Left cardiac atrium (tissue), 4 donors: ENCODE results near the gene HAUS1. TPM values are rescaled to one million over a fixed set of nuclear protein-coding genes. Genes with fewer than 3 reads are reported as not detected.
"Not testable (repeated sequence)": the region's sequence is repeated elsewhere in the genome, so short reads cannot be mapped to it uniquely, and the experiment has no call there.

Source experiments
- ATAC-seq, 2 donors: fragments of 200-7000 bp; cut with Tn5 transposase; one replicate each; pipeline ENCODE4 v1.9.1; 2020; ENCODE audit warnings: mild to moderate bottlenecking in 2 of 2, moderate library complexity in 2 of 2
- DNase-seq: peaks from one replicate; pipeline ENCODE4 v3.0.0-alpha.2; 2020
- intact Hi-C, 2 donors: fragments of 100-400 bp; cut with DNase I; formaldehyde crosslinking; loops; one replicate each; pipeline versions ENCODE4 v1.14.1 to v1.15.1; 2022 to 2023
- total RNA-seq, 2 donors: library from RNA; stranded (reverse); fragmentation: NEBNext Ultra II Directional; extraction: Animal tissue kit (Norgen Biotek cat#: 25700); gene quantifications; one replicate each; pipeline ENCODE4 v1.2.1, GENCODE V29; 2021
- donor health status: DM: no; HTN: yes; CAD: no.
- donor health status: DM: no; HTN: yes; CAD: no; lungs with severe emphysema.
- donor health status: DM: yes; HTN: yes; CAD: no.
- donor health status: Dilated cardiomyopathy.

HAUS1 gene
- total RNA-seq, 2 donors from 2014 or later: 7.6 to 8.5 TPM

DNA sequence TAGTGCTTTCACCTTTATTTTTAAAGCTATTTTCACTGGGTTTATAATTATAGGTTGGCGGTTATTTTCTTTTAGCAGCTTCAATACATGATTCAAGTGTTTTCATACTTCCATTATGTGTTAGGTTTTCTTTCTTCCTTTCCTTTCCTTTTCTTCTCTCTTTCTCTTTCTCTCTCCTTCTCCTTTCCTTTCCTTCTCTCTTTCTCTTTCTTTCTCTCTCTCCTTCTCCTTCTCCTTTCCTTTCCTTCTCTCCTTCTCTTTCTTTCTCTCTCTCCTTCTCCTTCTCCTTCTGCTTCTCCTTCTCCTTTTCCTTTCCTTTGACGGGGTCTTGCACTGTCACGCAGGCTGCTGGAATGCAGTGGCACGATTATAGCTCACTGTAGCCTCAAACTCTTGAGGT is 36.0 kb downstream of the HAUS1 start:
- no peak for DNase-seq
- intact Hi-C loops: loop anchor here in 1 of 2 donors (10.0 kb wide), 1 partner anchor 345 kb away; no protein-coding TSS in a partner anchor
- ATAC-seq: no peak

DNA sequence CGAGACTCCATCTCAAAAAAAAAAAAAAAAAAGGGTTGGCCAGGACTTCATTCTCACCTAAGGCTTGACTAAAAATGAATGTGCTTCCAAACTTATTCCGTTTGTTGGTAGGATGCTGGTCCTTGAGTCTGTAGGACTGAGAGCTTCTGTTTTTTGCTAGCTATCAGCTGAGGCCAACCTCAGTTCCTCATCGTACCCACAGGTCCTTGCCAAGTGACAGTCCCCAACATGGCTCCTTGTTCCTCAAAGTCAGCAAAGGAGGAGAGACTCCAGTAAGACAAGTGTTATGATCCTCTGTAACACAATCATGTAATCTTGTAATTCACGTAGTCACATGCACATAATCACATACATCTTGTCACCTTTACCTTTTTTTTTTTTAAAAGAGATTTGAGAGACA is 37.0 kb downstream of the HAUS1 start:
- ATAC-seq: no peak
- intact Hi-C loops: loop anchor here in 1 of 2 donors (10.0 kb wide), 1 partner anchor 344 kb away; no protein-coding TSS in a partner anchor
- no peak for DNase-seq

DNA sequence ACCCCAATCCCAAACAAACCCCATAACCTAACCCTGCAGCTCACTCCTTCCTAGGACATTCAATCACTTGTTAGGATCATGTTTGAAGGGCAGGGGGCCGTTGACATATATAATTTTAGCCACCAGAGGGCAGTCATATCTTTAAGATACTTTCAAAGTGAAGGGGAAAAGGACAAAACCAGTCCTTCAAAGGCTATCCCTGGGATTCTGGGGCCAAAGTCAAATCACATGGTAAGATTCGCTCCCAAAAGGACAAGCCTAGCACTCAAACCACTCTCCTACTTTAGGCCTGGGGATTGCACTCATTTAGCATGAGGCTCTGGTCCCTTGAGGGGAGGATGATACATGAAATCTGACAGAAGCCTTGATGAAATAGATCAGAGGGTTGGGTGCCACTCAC is 44.6 kb downstream of the HAUS1 start:
- ATAC-seq (peak; percentile 13 to 50), DNase-seq (no peak)
- intact Hi-C loops: loop anchor here (2.0 to 10.0 kb wide), 3 partner anchors 336 to 510 kb away; partner anchors contain the start of gene LOXHD1 (in 1 of the 2)

DNA sequence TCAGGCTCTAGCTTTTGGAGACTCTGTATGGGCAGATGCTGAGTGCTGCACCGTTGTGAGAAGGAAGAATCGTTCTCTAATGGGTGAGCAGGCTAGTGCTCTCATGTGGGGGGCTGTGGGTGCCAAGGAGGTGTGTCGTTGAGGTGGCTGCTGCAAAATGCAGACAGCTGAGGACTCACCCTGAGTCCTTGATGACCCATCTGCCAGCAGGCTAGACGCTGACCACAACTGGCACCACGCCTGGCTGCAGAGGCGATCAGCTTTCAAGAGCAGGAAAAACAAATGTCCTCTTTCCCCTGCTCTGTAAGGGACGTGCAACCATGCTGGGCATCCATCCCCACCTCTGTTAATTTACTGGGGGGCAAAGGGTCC is 48.2 kb downstream of the HAUS1 start:
- peak; percentile 32 to 87 for ATAC-seq
- peak; percentile 56 for DNase-seq
- intact Hi-C loops: no loop called here

DNA sequence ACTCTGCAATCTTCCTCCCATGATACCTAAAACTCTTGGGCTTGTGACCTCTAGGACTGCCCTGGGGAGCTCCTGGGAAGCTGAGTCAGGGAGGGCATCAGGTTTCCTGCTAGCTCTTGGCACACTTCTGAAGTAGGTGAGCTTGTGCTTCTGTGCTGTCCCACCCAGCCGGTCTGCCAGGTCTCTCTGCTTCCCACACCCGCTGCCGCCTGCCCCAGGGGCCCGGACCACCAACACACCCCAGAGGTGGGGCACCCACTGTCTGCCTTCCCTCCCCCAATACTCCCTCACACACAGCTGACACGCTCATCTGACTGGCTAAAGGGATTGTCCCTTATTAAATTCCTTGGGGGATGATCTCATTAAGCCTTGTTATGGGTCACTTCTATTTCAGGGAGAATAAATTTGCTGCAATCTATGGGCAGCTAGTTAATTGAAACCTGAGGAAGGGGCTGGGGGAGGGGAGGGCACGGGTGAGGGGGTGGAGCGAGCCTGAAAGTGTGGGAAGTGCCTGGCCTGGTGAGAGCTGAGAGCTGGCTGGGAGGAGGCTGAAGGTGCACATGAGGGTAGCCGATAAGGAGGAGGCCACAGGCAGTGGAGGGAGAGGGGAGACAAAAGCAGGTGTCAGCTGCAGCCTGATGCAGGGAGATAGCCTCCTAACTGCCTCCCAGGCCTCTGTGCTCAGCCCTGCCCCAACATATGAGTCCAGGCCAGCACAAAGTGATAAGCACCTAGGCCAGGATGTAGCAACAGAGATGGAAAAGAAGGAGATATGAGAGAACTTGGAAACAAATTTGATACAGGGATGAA is 48.8 kb downstream of the HAUS1 start:
- intact Hi-C loops: no loop called here
- DNase-seq: no peak
- peak; percentile 20 to 68 for ATAC-seq

DNA sequence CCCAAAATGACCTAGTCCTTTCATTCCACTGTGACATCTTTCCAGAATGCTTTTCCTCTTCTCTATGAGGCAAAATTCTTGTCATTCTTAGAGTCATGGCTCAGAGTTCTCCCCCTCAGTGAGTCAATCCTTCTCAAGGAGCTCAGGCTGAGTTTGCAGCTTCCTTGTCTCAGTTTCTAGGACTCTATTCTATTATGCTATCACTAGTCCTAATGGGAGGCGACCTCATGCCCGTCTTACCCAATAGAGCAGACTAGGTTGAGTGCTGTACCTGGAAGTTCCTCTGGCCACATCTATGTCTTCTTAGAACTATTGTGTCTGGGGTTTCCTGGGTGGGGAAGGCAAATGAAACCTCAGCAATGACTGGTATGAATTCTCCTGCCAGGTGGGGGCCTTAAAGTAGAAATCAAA is 51.5 kb downstream of the HAUS1 start:
- ATAC-seq (peak; percentile 32 to 34), DNase-seq (no peak)
- intact Hi-C loops: no loop called here

DNA sequence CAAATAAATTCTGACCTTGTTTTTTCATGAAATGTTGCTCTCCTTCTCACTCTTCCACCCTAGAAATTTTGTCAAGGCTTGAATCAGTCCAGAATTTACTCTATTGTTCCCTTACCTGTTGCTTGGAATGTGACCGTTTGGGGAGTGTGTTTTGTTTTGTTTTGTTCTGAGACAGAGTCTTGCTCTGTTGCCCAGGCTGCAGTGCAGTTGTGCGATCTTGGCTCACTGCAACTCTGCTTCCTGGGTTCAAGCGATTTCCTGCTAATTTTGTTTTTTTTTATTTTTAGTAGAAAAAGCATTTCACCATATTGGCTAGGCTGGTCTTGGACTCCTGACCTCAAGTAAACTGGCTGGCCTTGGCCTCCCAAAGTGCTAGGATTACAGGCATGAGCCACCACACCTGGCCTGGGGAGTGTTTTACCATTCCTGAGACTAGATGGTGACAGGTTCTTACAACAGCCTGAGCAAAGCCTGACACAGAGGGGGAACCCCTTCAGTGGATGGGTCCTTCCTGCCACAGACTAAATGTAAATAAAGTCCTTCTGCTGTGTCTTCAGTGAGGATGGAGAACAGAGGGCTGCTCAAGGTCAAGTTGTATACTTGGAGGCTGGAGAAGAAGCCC is 52.0 kb downstream of the HAUS1 start:
- intact Hi-C loops: no loop called here
- no peak for ATAC-seq

DNA sequence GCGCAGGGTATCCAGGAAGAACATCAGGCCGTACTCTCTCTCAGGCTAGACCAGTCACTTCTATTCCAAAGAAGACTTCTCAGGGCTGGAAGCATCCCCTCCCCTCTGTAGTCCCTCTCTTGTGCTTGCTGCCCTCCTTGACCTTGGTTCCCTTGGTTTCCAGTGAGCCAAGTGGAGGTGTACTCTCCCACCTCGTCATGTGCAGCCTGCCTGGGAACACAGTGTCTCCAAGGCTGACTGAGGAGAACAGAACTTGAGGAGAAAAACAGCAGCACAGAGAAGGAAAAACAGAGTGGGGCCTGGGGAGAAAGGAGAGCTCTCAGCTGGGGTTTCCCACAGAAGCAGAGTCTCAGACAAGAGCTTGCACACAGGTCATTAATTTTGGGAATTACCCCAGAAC is 52.7 kb downstream of the HAUS1 start:
- DNase-seq (no peak), ATAC-seq (no peak)
- intact Hi-C loops: no loop called here

More for the DNA sequence above, 52.0 kb downstream of the HAUS1 start:
- DNase-seq: no peak

DNA sequence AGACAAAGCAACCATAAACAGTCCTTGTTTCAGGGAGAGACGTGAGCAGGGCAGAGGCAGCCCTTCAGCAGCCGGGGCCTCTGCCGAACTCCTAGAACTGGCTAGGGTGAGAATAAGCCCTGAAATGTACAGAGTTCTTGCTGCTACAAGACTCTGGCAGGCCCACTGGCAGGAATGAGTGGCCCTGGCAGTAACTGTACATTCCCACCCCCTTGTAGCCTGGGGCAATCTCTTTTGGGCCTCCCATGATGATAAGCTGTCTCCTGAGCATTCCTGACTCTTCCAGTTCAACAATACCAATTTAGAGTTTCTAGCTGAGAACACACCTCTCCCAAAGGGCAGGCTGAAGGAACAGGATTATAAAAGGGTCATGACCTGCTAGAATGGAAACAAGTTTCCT is 54.3 kb downstream of the HAUS1 start:
- intact Hi-C loops: no loop called here
- no peak for ATAC-seq
- no peak for DNase-seq

DNA sequence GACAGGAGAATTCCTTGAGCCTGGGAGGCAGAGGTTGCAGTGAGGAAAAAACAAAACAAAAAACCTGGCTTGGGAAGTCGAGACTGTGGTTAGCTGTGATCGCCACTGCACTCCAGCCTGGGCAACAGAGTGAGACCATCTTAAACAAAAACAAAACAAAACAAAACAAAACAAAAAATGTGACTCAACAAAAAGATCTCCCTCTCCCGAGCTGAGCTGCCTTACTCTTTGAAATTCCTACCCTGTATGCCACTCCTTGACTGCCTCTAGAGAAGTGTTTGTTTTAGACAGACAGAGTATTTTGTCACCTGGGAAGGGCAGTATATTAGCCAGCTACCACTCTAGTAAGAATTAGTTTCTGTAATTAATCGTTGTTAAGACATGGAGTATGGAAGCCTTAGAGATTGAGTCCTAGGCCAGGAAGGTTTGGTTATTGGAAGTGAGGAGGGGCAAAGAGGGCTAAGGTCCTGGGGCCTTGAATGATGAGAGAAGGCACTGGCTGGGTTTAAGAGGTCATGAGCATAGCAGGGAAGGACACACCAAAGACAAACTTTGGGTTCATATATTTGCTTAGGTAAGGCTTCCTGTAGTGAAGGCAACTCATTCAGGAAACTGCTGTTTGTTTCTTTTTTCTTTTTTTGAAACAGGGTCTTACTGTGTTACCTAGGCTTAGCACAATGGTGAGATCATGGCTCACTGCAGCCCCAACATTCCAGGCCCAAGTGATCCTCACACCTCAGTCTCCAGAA is 56.0 kb downstream of the HAUS1 start:
- intact Hi-C loops: loop anchor here in 1 of 2 donors (10.0 kb wide), 2 partner anchors 115 to 355 kb away; no protein-coding TSS in a partner anchor
- no peak for DNase-seq
- no peak for ATAC-seq

DNA sequence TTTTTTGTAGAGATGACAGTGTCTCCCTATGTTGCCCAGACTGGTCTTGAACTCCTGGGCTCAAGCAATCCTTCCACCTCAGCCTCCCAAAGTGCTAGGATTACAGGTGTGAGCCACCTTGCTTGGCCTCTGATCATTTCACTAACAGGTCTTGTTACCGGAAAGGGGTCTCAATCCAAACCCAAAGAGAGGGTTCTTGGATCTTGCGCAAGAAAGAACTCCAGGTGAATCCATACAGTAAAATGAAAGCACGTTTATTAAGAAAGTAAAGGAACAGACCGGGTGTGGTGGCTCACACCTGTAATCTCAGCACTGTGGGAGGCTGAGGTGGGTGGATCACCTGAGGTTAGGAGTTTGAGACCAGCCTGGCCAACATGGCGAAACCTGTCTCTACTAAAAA is 56.7 kb downstream of the HAUS1 start:
- intact Hi-C loops: loop anchor here in 1 of 2 donors (10.0 kb wide), 2 partner anchors 114 to 354 kb away; no protein-coding TSS in a partner anchor
- ATAC-seq, DNase-seq: not testable (repeated sequence)

DNA sequence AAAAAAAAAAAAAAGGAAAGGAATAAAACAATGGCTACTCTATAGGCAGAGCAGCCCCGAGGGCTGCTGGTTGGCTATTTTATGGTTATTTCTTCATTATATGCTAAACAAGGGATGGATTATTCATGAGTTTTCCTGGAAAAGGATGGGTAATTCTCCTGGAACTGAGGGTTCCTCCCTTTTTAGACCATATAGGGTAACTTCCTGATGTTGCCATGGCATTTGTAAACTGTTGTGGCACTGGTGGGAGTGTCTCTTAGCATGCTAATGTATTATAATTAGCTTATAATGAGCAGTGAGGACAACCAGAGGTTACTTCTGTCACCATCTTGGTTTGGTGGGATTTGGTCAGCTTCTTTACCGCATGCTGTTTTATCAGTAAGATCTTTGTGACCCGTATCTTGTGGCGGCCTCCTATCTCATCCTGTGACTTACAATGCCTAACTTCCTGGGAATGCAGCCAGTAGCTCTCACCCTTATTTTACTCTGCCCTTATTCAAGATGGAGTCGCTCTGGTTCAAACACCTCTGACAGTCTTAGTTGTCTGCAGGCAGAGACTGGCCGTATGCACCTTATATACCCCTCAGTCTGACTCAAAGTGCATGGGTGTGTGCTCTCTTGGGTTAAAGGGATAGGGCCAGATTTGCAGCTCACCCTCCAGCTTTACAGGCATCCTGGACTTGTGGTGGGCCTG is 57.7 kb downstream of the HAUS1 start:
- ATAC-seq (no peak), DNase-seq (no peak)
- intact Hi-C loops: loop anchor here in 1 of 2 donors (10.0 kb wide), 2 partner anchors 113 to 353 kb away; no protein-coding TSS in a partner anchor

DNA sequence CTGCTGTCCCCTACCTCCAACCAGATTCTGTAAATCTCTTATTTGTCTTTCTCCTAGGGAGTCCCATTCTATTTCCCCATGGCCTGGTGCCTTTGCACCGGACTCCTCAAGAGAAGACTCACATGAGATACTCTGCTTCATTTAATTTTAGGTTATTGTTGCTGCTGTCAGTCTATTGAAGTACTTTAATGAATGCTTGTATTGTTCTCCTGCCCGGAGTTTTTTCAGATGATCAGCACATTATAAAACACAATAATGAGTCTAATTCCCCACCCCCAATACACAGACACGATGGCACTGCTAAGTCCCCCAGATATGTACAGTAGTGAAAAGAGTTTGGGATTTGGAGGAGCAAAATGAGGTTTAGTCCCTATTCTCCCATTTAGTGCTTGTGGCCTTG is 58.9 kb downstream of the HAUS1 start:
- ATAC-seq (no peak), DNase-seq (no peak)
- intact Hi-C loops: loop anchor here in 1 of 2 donors (10.0 kb wide), 2 partner anchors 112 to 352 kb away; no protein-coding TSS in a partner anchor

DNA sequence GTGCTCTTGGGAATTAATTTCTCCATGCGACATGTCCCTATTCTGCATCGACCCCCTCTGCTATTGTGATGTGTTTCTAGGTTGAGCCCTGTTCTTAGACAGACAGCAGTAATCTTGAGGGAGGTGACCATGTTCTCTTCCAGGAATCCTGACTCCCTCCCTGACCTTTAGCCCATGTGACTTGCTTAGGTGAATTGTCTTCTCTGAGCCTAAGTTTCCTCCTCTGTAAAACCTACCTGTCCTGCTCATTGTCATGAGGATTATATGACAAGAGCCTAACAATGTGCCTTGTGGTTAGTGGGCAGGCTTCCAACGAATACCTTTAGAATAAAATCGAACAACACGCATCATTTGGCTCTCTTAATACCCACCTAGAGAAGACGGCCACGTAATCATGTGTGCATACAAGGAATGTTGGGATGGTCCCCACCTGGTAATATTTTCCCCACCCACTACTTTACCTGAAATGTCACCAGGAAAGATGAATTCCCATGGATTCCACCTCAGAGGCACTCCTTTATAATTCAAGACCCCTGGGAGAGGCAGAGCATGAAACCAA is 59.8 kb downstream of the HAUS1 start:
- ATAC-seq (no peak), DNase-seq (no peak)
- intact Hi-C loops: loop anchor here in 1 of 2 donors (10.0 kb wide), 2 partner anchors 111 to 351 kb away; no protein-coding TSS in a partner anchor

DNA sequence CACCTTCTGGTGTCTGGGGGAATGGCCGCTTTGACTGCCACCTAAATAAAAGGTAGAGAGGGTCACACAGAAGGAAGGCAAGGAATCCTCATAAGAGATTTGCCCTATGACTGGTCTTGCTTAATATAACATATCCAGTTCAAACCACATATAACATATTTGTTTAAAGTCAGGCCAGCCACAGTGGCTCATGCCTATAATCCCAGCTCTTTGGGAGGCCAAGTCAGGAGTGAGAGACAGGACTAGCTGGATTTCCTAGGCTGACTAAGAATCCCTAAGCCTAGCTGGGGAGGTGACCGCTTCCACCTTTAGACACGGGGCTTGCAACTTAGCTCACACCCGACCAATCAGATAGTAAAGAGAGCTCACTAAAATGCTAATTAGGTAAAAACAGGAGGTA is 60.3 kb downstream of the HAUS1 start:
- DNase-seq, ATAC-seq: not testable (repeated sequence)
- intact Hi-C loops: loop anchor here in 1 of 2 donors (10.0 kb wide), 2 partner anchors 110 to 350 kb away; no protein-coding TSS in a partner anchor

DNA sequence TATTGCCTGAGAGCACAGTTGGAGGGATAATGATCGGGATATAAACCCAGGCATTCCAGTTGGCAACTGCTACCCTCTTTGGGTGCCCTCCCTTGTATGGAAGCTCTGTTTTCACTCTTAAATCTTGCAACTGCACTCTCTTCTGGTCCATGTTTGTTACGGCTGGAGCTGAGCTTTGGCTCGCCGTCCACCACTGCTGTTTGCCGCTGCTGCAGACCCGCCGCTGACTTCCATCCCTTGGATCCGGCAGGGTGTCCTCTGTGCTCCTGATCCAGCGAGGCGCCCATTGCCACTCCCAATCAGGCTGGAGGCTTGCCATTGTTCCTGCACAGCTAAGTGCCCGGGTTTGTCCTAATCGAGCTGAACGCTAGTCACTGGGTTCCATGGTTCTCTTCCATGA is 60.7 kb downstream of the HAUS1 start:
- DNase-seq (no peak), ATAC-seq (no peak)
- intact Hi-C loops: loop anchor here in 1 of 2 donors (10.0 kb wide), 2 partner anchors 110 to 350 kb away; no protein-coding TSS in a partner anchor

DNA sequence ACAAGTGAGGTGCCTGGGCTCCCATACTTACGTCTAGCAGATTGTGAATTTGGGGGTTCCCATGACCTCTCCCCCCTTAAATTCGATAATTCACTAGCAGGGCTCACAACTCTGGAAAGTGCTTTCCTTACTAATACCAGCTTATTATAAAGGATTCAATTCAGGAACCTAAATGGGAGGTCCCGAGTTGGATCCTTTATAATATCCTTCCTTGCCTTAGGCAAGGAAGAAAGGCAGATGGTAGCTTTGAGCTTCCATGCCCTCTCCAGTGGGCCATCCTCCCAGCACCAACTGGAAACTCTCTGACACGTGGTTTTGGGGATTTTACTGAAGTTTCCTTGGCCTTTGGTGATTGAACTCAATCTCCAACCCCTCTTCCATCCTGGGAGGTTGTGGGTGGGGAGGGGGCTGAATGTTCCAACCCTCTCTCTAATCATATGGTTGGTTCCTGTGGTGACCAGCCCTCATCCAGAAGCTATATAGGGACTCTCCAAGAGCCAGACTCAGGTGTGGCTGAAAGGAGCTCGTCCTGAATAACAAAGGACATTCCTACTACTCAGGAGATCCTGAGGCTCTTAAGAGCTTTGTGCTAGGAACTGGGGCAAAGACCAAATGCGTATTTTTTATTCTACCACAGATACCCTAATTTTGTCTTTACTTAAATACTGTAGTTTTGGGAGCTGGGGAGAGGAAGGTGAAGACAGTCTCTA is 62.2 kb downstream of the HAUS1 start:
- ATAC-seq (no peak), DNase-seq (no peak)
- intact Hi-C loops: loop anchor here in 1 of 2 donors (10.0 kb wide), 2 partner anchors 108 to 348 kb away; no protein-coding TSS in a partner anchor
